ENCODE results near the gene MRPL55. TPM values are rescaled to one million over a fixed set of nuclear protein-coding genes. Genes with fewer than 3 reads are reported as not detected.

MRPL55 gene
- polyA plus RNA-seq, 3 donors, result 99.8 to 277 (median 104) TPM

DNA sequence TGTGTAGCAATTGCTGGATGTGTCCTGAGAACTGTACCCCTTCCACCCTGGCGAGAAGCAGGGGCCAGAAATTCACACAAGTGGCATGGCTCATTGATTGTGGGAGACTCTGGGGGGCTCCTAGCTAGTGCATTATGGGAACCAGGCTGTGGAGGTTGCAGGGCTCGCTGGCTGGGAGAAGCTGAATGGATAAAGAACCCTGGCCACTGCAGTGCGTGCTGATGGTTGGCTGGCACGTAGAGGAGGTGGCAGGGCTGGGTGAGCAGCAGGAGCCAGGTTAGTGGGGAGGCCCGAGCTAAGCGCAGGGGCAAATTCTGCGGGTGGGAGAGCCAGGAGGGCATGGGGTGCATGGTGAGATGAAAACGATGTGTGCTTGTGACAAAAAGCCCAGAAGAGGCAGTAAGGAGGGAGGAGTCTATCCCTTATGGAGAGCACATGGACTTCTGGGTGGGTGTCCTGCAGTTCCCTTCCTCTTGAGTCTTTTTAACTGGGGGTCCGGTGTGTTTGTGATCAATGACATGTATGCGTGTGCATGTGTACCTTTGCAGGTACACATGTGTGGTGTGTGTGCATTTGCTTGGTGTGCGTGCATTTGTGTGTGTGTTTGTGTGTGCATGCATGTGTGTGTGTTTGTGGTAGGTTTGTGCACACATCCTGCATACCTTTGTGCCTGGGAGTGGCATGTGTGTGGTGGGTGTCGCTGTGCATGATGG lies 34.5 kb upstream of the MRPL55 start:
- Mint-ChIP-seq H3K36me3 (peaks cover 17 to 48% of the 10 kb centered on the region in 2 donors), H3K4me1 (peaks cover 34% of the 10 kb centered on the region), H3K27ac (peak overlapping the region in 1 of 7 donors; percentile 59), H3K27me3 (ENCODE audit: low read depth in 3 of 3) (peaks cover 0 to 5% (median 0%) of the 10 kb centered on the region in 3 donors), H3K9me3 (no peaks in the 10 kb centered on the region), H3K4me3 (no peak overlapping the region)
- Histone ChIP-seq H3K79me2 (ENCODE audit: insufficient read depth, low read length) (peaks cover 64% of the 10 kb centered on the region), H3K4me1 (ENCODE audit: control insufficient read depth in 1 of 2, insufficient read depth in 2 of 2, low read length in 2 of 2) (peaks cover 23 to 31% of the 10 kb centered on the region in 2 donors), H3K9me3 (replicated peaks in 1 of 2; ENCODE audit: control insufficient read depth in 1 of 2, insufficient read depth in 1 of 2, low read length in 2 of 2) (no peaks in the 10 kb centered on the region), H3K27ac (ENCODE audit: low read depth in 1 of 2, low read length in 2 of 2) (no peak overlapping the region), H3K4me2 (replicated peaks; ENCODE audit: extremely low read depth, low read length, poor library complexity, severe bottlenecking) (no peak overlapping the region), H4K20me1 (ENCODE audit: insufficient read depth, low read length) (peaks cover 83% of the 10 kb centered on the region), H2AFZ (ENCODE audit: insufficient read depth, low read depth, low read length, poor library complexity, severe bottlenecking) (no peak overlapping the region), H3K4me3 (replicated peaks in 1 of 3; ENCODE audit: low read depth in 2 of 3, low read length in 3 of 3) (no peak overlapping the region), H3K9ac (ENCODE audit: insufficient read depth, low read length, poor library complexity, severe bottlenecking) (no peak overlapping the region), H3K27me3 (ENCODE audit: control insufficient read depth in 2 of 2, insufficient read depth in 2 of 2, low read length in 2 of 2) (no peaks in the 10 kb centered on the region), H3K36me3 (replicated peaks in 1 of 2; ENCODE audit: control insufficient read depth in 1 of 2, insufficient read depth in 2 of 2, low read length in 2 of 2) (peaks cover 31 to 36% of the 10 kb centered on the region in 2 donors)
- TF ChIP-seq CTCF (IDR thresholded peaks at IDR 0.05), result no peak
- no peak for DNase-seq
- intact Hi-C loops (cut with micrococcal nuclease), result loop anchor here in 1 of 2 donors (5.0 kb wide), 1 partner anchor 36 kb away; the partner anchor contains the start of gene MRPL55
- 96% methylated on average over 11 of the region's 12 CpGs for WGBS (ENCODE audit: insufficient coverage)

DNA sequence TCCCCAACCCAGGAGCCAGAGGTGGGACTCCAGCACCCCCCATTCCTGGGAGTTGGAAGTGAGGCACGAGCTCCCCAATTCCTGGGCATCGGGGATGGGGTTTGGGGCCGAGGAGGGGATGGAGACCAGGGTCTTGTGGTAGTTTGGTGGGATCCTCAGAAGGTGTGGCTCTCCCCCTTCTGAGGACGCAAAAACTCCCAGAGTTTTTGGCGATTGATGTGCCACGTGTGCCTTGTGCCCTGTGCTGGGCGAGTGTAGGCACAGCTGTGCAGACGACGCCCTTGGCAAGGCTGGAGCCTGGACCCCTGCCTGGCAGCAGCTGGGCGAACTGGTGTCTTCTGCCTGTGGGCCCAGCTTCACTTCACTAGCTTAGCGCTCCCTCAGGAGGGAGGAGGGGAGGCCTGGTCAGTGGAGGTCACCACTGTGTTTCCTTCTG lies 33.6 kb upstream of the MRPL55 start:
- peaks cover 22 to 27% of the 10 kb centered on the region in 2 donors for H3K36me3 ChIP-seq (replicated peaks in 1 of 2; ENCODE audit: control insufficient read depth in 1 of 2, insufficient read depth in 2 of 2, low read length in 2 of 2)
- intact Hi-C loops (cut with micrococcal nuclease), result loop anchor here in 1 of 2 donors (5.0 kb wide), 1 partner anchor 35 kb away; the partner anchor contains the start of gene MRPL55
- H3K9me3 ChIP-seq (replicated peaks in 1 of 2; ENCODE audit: control insufficient read depth in 1 of 2, insufficient read depth in 1 of 2, low read length in 2 of 2), result no peaks in the 10 kb centered on the region
- no peak for DNase-seq
- no peak overlapping the region for H3K9ac ChIP-seq (ENCODE audit: insufficient read depth, low read length, poor library complexity, severe bottlenecking)
- H2AFZ ChIP-seq (ENCODE audit: insufficient read depth, low read depth, low read length, poor library complexity, severe bottlenecking), result no peak overlapping the region
- peaks cover 27 to 38% of the 10 kb centered on the region in 2 donors for H3K4me1 ChIP-seq (ENCODE audit: control insufficient read depth in 1 of 2, insufficient read depth in 2 of 2, low read length in 2 of 2)
- H3K27ac ChIP-seq (ENCODE audit: low read depth in 1 of 2, low read length in 2 of 2), result no peak overlapping the region
- Mint-ChIP-seq H3K36me3 (peaks cover 17 to 43% of the 10 kb centered on the region in 2 donors), H3K27ac (peak overlapping the region in 6 of 7 donors; percentile 22 to 79 (median 55)), H3K4me3 (no peak overlapping the region), H3K4me1 (peaks cover 41% of the 10 kb centered on the region), H3K27me3 (ENCODE audit: low read depth in 3 of 3) (peaks cover 0 to 5% (median 0%) of the 10 kb centered on the region in 3 donors), H3K9me3 (no peaks in the 10 kb centered on the region)
- no peak overlapping the region for H3K4me3 ChIP-seq (replicated peaks in 1 of 3; ENCODE audit: low read depth in 2 of 3, low read length in 3 of 3)
- H3K4me2 ChIP-seq (replicated peaks; ENCODE audit: extremely low read depth, low read length, poor library complexity, severe bottlenecking), result no peak overlapping the region
- H3K79me2 ChIP-seq (ENCODE audit: insufficient read depth, low read length), result peaks cover 64% of the 10 kb centered on the region
- 95% methylated on average over 10 of the region's 11 CpGs for WGBS (ENCODE audit: insufficient coverage)
- H3K27me3 ChIP-seq (ENCODE audit: control insufficient read depth in 2 of 2, insufficient read depth in 2 of 2, low read length in 2 of 2), result no peaks in the 10 kb centered on the region
- H4K20me1 ChIP-seq (ENCODE audit: insufficient read depth, low read length), result peaks cover 74% of the 10 kb centered on the region
- no peak for TF ChIP-seq CTCF (IDR thresholded peaks at IDR 0.05)

Measured in CD14-positive monocyte (primary cell).